Parathyroid adenoma (tissue), 2 donors: ENCODE results near the gene ALDOC.

Experiments used
- H2AFZ ChIP-seq: fragments of 300-600 bp; sonication (generic); one replicate; pipeline ENCODE4 v1.7.0; 2017; ENCODE audit warnings: antibody characterized with exemption, mild to moderate bottlenecking
- H3K27ac ChIP-seq: fragments of 300-600 bp; sonication (generic); one replicate; pipeline ENCODE4 v1.7.0; 2017
- H3K27me3 ChIP-seq: fragments of 300-600 bp; sonication (generic); one replicate; pipeline ENCODE4 v1.7.0; 2017; ENCODE audit warnings: low read length; ENCODE audit not compliant: control insufficient read depth, insufficient read depth
- H3K36me3 ChIP-seq: fragments of 300-600 bp; sonication (generic); one replicate; pipeline ENCODE4 v1.7.0; 2017; ENCODE audit warnings: low read length; ENCODE audit not compliant: control insufficient read depth, insufficient read depth
- H3K4me1 ChIP-seq: fragments of 300-600 bp; sonication (generic); one replicate; pipeline ENCODE4 v1.7.0; 2017; ENCODE audit warnings: control low read depth
- H3K4me2 ChIP-seq: fragments of 300-600 bp; sonication (generic); one replicate; pipeline ENCODE4 v1.7.0; 2017; ENCODE audit warnings: low read length
- H3K4me3 ChIP-seq: fragments of 300-600 bp; sonication (generic); one replicate; pipeline ENCODE4 v1.7.0; 2017; ENCODE audit warnings: low read depth, low read length
- H3K79me2 ChIP-seq: fragments of 300-600 bp; sonication (generic); one replicate; pipeline ENCODE4 v1.7.0; 2017; ENCODE audit warnings: control low read depth
- H3K9ac ChIP-seq: fragments of 300-600 bp; sonication (generic); one replicate; pipeline ENCODE4 v1.7.0; 2017; ENCODE audit warnings: mild to moderate bottlenecking
- H3K9me3 ChIP-seq: fragments of 300-600 bp; sonication (generic); one replicate; pipeline ENCODE4 v1.7.0; 2017; ENCODE audit warnings: low read length; ENCODE audit not compliant: control insufficient read depth
- CTCF ChIP-seq: fragments of 300-600 bp; sonication (generic); IDR thresholded peaks from one replicate; pipeline ENCODE4 v1.7.0; 2017; ENCODE audit warnings: antibody characterized with exemption, mild to moderate bottlenecking
- donor health status: primary hyperparathyroidism.

ALDOC gene

GRCh38 chr17:28532050-28532960 is 44.4 kb downstream of the ALDOC start:
- TF ChIP-seq CTCF: no peak
- Histone ChIP-seq H3K4me2 (no peak overlapping the region), H3K4me3 (no peak overlapping the region), H3K36me3 (no peaks in the 10 kb centered on the region), H3K27me3 (no peaks in the 10 kb centered on the region), H3K27ac (no peak overlapping the region), H3K9me3 (no peaks in the 10 kb centered on the region), H3K9ac (no peak overlapping the region), H3K4me1 (no peaks in the 10 kb centered on the region), H2AFZ (no peak overlapping the region), H3K79me2 (no peaks in the 10 kb centered on the region)

GRCh38 chr17:28530926-28531325 is 45.8 kb downstream of the ALDOC start:
- no peak overlapping the region for H2AFZ ChIP-seq
- no peaks in the 10 kb centered on the region for H3K4me1 ChIP-seq
- H3K27me3 ChIP-seq: no peaks in the 10 kb centered on the region
- TF ChIP-seq CTCF: no peak
- H3K4me3 ChIP-seq: no peak overlapping the region
- H3K36me3 ChIP-seq: no peaks in the 10 kb centered on the region
- no peaks in the 10 kb centered on the region for H3K79me2 ChIP-seq
- no peak overlapping the region for H3K4me2 ChIP-seq
- no peak overlapping the region for H3K27ac ChIP-seq
- no peak overlapping the region for H3K9ac ChIP-seq
- H3K9me3 ChIP-seq: no peaks in the 10 kb centered on the region

GRCh38 chr17:28530250-28530649 is 46.4 kb downstream of the ALDOC start:
- H3K4me3 ChIP-seq: no peak overlapping the region
- H3K36me3 ChIP-seq: no peaks in the 10 kb centered on the region
- H3K4me1 ChIP-seq: peaks cover under 1% of the 10 kb centered on the region
- no peak for TF ChIP-seq CTCF
- H3K9ac ChIP-seq: no peak overlapping the region
- no peaks in the 10 kb centered on the region for H3K79me2 ChIP-seq
- H3K9me3 ChIP-seq: no peaks in the 10 kb centered on the region
- no peak overlapping the region for H2AFZ ChIP-seq
- no peak overlapping the region for H3K4me2 ChIP-seq
- H3K27ac ChIP-seq: no peak overlapping the region
- H3K27me3 ChIP-seq: no peaks in the 10 kb centered on the region

- Histone ChIP-seq H3K9ac (no peak overlapping the region), H3K27ac (no peak overlapping the region), H2AFZ (no peak overlapping the region), H3K4me2 (no peak overlapping the region), H3K36me3 (no peaks in the 10 kb centered on the region), H3K9me3 (no peaks in the 10 kb centered on the region), H3K27me3 (no peaks in the 10 kb centered on the region), H3K79me2 (no peaks in the 10 kb centered on the region), H3K4me1 (peaks cover 7% of the 10 kb centered on the region), H3K4me3 (no peak overlapping the region)
- TF ChIP-seq CTCF: no peak
Measured at GRCh38 chr17:28529013-28529400, 47.7 kb downstream of the ALDOC start.
